Heart right ventricle (tissue), 16 donors: ENCODE measurements around the gene CDK5RAP3. TPM values are rescaled to one million over a fixed set of nuclear protein-coding genes. Genes with fewer than 3 reads are reported as not detected.

Experiments used
- ATAC-seq, 8 donors: fragments of 200-7000 bp; cut with Tn5 transposase; one replicate each; pipeline ENCODE4 v1.9.1; 2020; ENCODE audit warnings: mild to moderate bottlenecking in 8 of 8, moderate library complexity in 8 of 8, moderate number of reproducible peaks in 1 of 8
- DNase-seq, 2 donors: peaks; one replicate each; pipeline ENCODE4 v3.0.0-alpha.2; 2020
- H3K27ac ChIP-seq, 10 donors: fragments of 200-600 bp; sonication (generic) in 2 of 10; one replicate each; pipeline versions ENCODE4 v1.5.0 to v1.8.0; 2020 to 2022; ENCODE audit warnings: mild to moderate bottlenecking in 3 of 10
- H3K27me3 ChIP-seq, 7 donors: fragments of 200-600 bp; one replicate each; pipeline ENCODE4 v1.8.0; 2021 to 2022; ENCODE audit warnings: mild to moderate bottlenecking in 2 of 7
- H3K36me3 ChIP-seq, 9 donors: fragments of 200-600 bp; sonication (generic) in 1 of 9; one replicate each; pipeline versions ENCODE4 v1.5.0 to v1.8.0; 2020 to 2022; ENCODE audit warnings: mild to moderate bottlenecking in 2 of 9
- H3K4me1 ChIP-seq, 9 donors: fragments of 200-600 bp; sonication (generic) in 1 of 9; one replicate each; pipeline versions ENCODE4 v1.5.0 to v1.8.0; 2020 to 2022; ENCODE audit warnings: mild to moderate bottlenecking in 4 of 9
- H3K4me3 ChIP-seq, 10 donors: fragments of 200-600 bp; sonication (generic) in 2 of 10; one replicate each; pipeline versions ENCODE4 v1.5.0 to v1.8.0; 2020 to 2022; ENCODE audit warnings: mild to moderate bottlenecking in 7 of 10, moderate library complexity in 2 of 10
- H3K9me3 ChIP-seq, 11 donors: fragments of 200-600 bp in 10 of 11; sonication (generic) in 2 of 11; one replicate each; pipeline versions ENCODE4 v1.5.0 to v1.8.0; 2013 to 2022; ENCODE audit warnings: mild to moderate bottlenecking in 2 of 11, control low read depth in 1 of 11, moderate library complexity in 1 of 11
- CTCF ChIP-seq, 9 donors: fragments of 200-600 bp; sonication (generic) in 2 of 9; IDR thresholded peaks; one replicate each; pipeline versions ENCODE4 v1.5.0 to v1.8.0; 2021 to 2022; ENCODE audit warnings: antibody characterized with exemption in 9 of 9, mild to moderate bottlenecking in 5 of 9, moderate library complexity in 1 of 9
- WGBS, 2 donors: extraction: QIAGEN DNeasy Blood & Tissue Kit; methylation state at CpG; one replicate each; pipeline ENCODE4 v1.1.7; 2013; ENCODE audit warnings: inconsistent platforms in 1 of 2; 5-methylcytosine and 5-hydroxymethylcytosine counted together
- intact Hi-C, 10 donors: fragments of 100-400 bp; cut with DNase I; formaldehyde crosslinking; loops; one replicate each; pipeline versions ENCODE4 v1.11.1 to v1.14.2; 2022
- polyA plus RNA-seq, 2 donors: library from polyadenylated mRNA; stranded (reverse); fragments of 200-250 nt; gene quantifications; one replicate each; pipeline ENCODE4 v1.2.3, GENCODE V29; 2013
- total RNA-seq, 10 donors: library from RNA; stranded (reverse); fragmentation: NEBNext Ultra II Directional in 3 of 10; extraction: Animal tissue kit (Norgen Biotek cat#: 25700) in 3 of 10; gene quantifications; one replicate each; pipeline versions ENCODE4 v1.2.1 to v1.2.4, GENCODE V29; 2021 to 2023
- donor health status: Arrhythmogenic right ventricular cardiomyopathy.
- donor health status: ischemic (EF 13 %, LVEDD 7.1; RV severe dilation, severe dysfunction).
- donor health status: healthy with polysubstance abuse.
- donor health status: DM: no; HTN: yes; CAD: no.
- donor health status: DM: no; HTN: no; CAD: no.
- donor health status: ischemic (EF 25% LVEDD 6.9; RV normal size, moderate dysfunction).
- donor health status: ischemic (EF 25% LVEDD 5.7; RV mildly dilated, moderate dysfunction).
- donor health status: healthy.
- donor health status: DM: yes; HTN: yes; CAD: no.
- donor health status: Ischemic cardiomyopathy.
- donor health status: ischemic (EF 35%, LVEDD 5.7; RV mildly dilated, moderate dysfunction).
- donor health status: nonischemic (EF 11% LVEDD 7.7; RV severe dilation, severe dysfunction).
- donor health status: DM: yes; HTN: yes; CAD: no.
- donor health status: PGD.
- donor health status: ischemic (EF 29% LVEDD 5.4; RV normal size, mild dysfunction).
- donor health status: nonischemic (EF 23%, LVEDD 6.1; RV moderate dilation, normal function).

The CDK5RAP3 gene
- total and polyA plus RNA-seq, 12 donors = 44.0 to 143 (median 64.2) TPM

- Histone ChIP-seq H3K4me3 (peak overlapping the region in 8 of 10 donors; percentile 15 to 49 (median 37)), H3K4me1 (peaks cover 5 to 47% (median 30%) of the 10 kb centered on the region in 9 donors), H3K27me3 (no peaks in the 10 kb centered on the region), H3K9me3 (no peaks in the 10 kb centered on the region), H3K27ac (peak overlapping the region in 9 of 10 donors; percentile 58 to 83 (median 68)), H3K36me3 (peaks cover 0 to 35% (median 0%) of the 10 kb centered on the region in 9 donors)
- 5 to 7% methylated on average over 22 of the region's 22 CpGs for WGBS, 2 donors
- peak; percentile 73 to 97 (median 93) for TF ChIP-seq CTCF (IDR thresholded peaks at IDR 0.05)
- ATAC-seq = peak; percentile 78 to 93 (median 88)
- intact Hi-C loops = loop anchor here (1.0 to 10.0 kb wide), 10 partner anchors 21 to 186 kb away; partner anchors contain the start of genes SCRN2 (in 7 of the 10), SP2 (in 4 of the 10) and CDK5RAP3 (in 2 of the 10)
- DNase-seq = peak; percentile 88 to 92
Observed at GRCh38 chr17:47949197-47949759, 21.6 kb upstream of the CDK5RAP3 start.

DNA sequence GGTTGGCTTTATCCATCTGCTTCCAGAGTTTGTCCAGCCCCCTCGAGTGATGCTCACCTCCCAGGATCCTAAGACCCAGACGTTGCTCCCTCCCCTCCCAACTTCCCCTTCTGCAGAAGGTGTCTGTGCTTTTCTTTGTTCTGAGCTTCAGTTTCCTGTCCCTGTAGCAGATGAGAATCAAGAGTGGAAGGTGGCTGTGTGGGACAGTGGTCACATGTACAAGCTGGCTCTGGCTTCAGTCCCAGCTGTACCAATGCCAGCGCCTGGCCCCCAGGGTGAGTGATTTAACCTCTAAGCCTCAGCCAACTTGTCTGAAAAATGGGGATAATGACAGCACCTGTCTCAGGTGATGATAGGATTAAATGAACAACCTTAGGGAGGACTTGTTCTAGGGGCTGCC, 21.0 kb upstream of the CDK5RAP3 start:
- peaks cover 5 to 41% (median 25%) of the 10 kb centered on the region in 9 donors for H3K4me1 ChIP-seq
- no peak for TF ChIP-seq CTCF (IDR thresholded peaks at IDR 0.05)
- DNase-seq = no peak
- peak overlapping the region in 5 of 10 donors; percentile 61 to 83 (median 70) for H3K27ac ChIP-seq
- peaks cover 0 to 28% (median 0%) of the 10 kb centered on the region in 9 donors for H3K36me3 ChIP-seq
- H3K9me3 ChIP-seq = no peaks in the 10 kb centered on the region
- H3K4me3 ChIP-seq = no peak overlapping the region
- WGBS, 2 donors = 58 to 59% methylated on average over 3 of the region's 3 CpGs
- ATAC-seq = no peak
- H3K27me3 ChIP-seq = no peaks in the 10 kb centered on the region
- intact Hi-C loops = loop anchor here (1.0 to 10.0 kb wide), 11 partner anchors 20 to 185 kb away; partner anchors contain the start of genes SCRN2 (in 7 of the 10), SP2 (in 4 of the 10) and CDK5RAP3 (in 2 of the 10)

DNA sequence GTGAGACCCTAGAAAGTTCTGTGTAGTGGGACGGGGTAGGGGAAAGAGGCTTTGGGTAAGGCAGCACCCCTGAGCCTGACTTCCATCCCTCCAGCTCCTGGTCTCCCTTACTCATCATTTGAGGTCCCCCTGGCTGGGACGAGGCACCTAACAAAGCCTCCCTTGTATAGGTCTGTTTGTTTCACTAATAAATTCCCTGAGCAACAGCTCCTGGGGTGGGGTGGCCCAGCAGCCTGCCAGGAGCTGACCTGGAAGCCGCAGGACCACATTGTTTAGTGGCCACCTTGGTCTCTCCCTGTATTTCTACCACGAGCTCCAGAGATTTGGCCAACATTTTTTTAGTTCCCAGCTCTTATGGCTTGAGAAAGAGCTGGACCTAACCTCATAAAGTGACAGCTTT, 20.5 kb upstream of the CDK5RAP3 start:
- Histone ChIP-seq H3K4me3 (no peak overlapping the region), H3K27me3 (no peaks in the 10 kb centered on the region), H3K4me1 (peaks cover 5 to 36% (median 22%) of the 10 kb centered on the region in 9 donors), H3K9me3 (no peaks in the 10 kb centered on the region), H3K36me3 (peaks cover 0 to 23% (median 0%) of the 10 kb centered on the region in 9 donors), H3K27ac (no peak overlapping the region)
- 94% methylated on average over 4 of the region's 4 CpGs for WGBS, 2 donors
- no peak for TF ChIP-seq CTCF (IDR thresholded peaks at IDR 0.05)
- DNase-seq = no peak
- ATAC-seq = no peak
- intact Hi-C loops = loop anchor here in 1 of 10 donors (10.0 kb wide), 1 partner anchor 64 kb away; no protein-coding TSS in a partner anchor

- peaks cover 4 to 19% (median 16%) of the 10 kb centered on the region in 9 donors for H3K4me1 ChIP-seq
Observed at GRCh38 chr17:47952171-47953021, 18.5 kb upstream of the CDK5RAP3 start.

More at GRCh38 chr17:47952171-47953021, 18.5 kb upstream of the CDK5RAP3 start:
- H3K27ac ChIP-seq = no peak overlapping the region
- TF ChIP-seq CTCF (IDR thresholded peaks at IDR 0.05) = no peak
- intact Hi-C loops = loop anchor here in 1 of 10 donors (10.0 kb wide), 1 partner anchor 62 kb away; no protein-coding TSS in a partner anchor
- H3K9me3 ChIP-seq = no peaks in the 10 kb centered on the region
- H3K4me3 ChIP-seq = no peak overlapping the region
- DNase-seq (no peak), ATAC-seq (no peak)
- no peaks in the 10 kb centered on the region for H3K27me3 ChIP-seq
- 76 to 78% methylated on average over 12 of the region's 12 CpGs for WGBS, 2 donors
- peaks cover 0 to 10% (median 0%) of the 10 kb centered on the region in 9 donors for H3K36me3 ChIP-seq
